Gastroesophageal sphincter (tissue), 3 donors: ENCODE data around the gene ARMS2.

Source experiments
- CTCF ChIP-seq, 4 experiments: fragments of 200-600 bp in 2 of 4; fragments of 450-650 bp in 2 of 4; sonication (generic) in 1 of 4; IDR thresholded peaks; one replicate each; pipeline ENCODE4 v1.5.1; 2017 to 2019; ENCODE audit warnings: antibody characterized with exemption in 4 of 4, mild to moderate bottlenecking in 2 of 4, moderate library complexity in 2 of 4
- EP300 ChIP-seq: sonication (generic); formaldehyde crosslinking; IDR thresholded peaks from one replicate; pipeline ENCODE4 v1.6.1; 2017; ENCODE audit warnings: antibody characterized with exemption, mild to moderate bottlenecking
- POLR2A ChIP-seq, 2 donors: fragments of 450-650 bp; IDR thresholded peaks; one replicate each; pipeline ENCODE4 v1.6.1; 2017; ENCODE audit warnings: antibody characterized with exemption in 2 of 2, mild to moderate bottlenecking in 2 of 2, moderate library complexity in 1 of 2

GRCh38 chr10:122441961-122442360 lies 12.5 kb upstream of the ARMS2 start:
- no peak for TF ChIP-seq CTCF (IDR thresholded peaks at IDR 0.05)
- TF ChIP-seq EP300, result no peak
- no peak for TF ChIP-seq POLR2A (IDR thresholded peaks at IDR 0.05)
